HL-60 (cell line): ENCODE measurements around the gene LKAAEAR1.

Source experiments
- DNase-seq, 2 experiments: peaks; one replicate each; pipeline ENCODE4 v3.0.0-alpha.2; 2010 to 2020; ENCODE audit warnings: low read depth in 1 of 2, low spot score in 1 of 2
- H3K27ac ChIP-seq: fragments of 250-450 bp; sonication (Bioruptor Pico); replicated peaks from 2 replicates; pipeline ENCODE4 v1.5.1; 2020; ENCODE audit warnings: mild to moderate bottlenecking, moderate library complexity
- H3K27me3 ChIP-seq: fragments of 250-450 bp; sonication (Bioruptor Pico); 2 replicates; pipeline ENCODE4 v1.5.1; 2021; ENCODE audit warnings: mild to moderate bottlenecking, moderate library complexity; ENCODE audit not compliant: insufficient read depth, poor library complexity, severe bottlenecking
- H3K4me3 ChIP-seq: replicated peaks from 2 replicates; pipeline ENCODE4 v1.5.1; 2011; ENCODE audit warnings: mild to moderate bottlenecking, control low read depth, low read length; ENCODE audit not compliant: insufficient read depth
- GABPA ChIP-seq: IDR thresholded peaks from 2 replicates; pipeline ENCODE4 v1.6.1; 2012; ENCODE audit warnings: low read depth
- POLR2AphosphoS5 ChIP-seq: IDR thresholded peaks from 2 replicates; pipeline ENCODE4 v1.6.1; 2012; ENCODE audit warnings: low read depth
- REST ChIP-seq: IDR thresholded peaks from 2 replicates; pipeline ENCODE4 v1.6.1; 2012; ENCODE audit warnings: low read depth; ENCODE audit not compliant: insufficient replicate concordance
- SPI1 ChIP-seq: IDR thresholded peaks from 2 replicates; pipeline ENCODE4 v1.6.1; 2012; ENCODE audit warnings: low read depth, mild to moderate bottlenecking, borderline replicate concordance
- TF ChIP-seq, protein P1 (sequence below): IDR thresholded peaks from one replicate; pipeline ENCODE4 v1.5.1; 2011; ENCODE audit warnings: low read length, control low read depth, inconsistent platforms; ENCODE audit not compliant: insufficient read depth

The LKAAEAR1 gene

DNA sequence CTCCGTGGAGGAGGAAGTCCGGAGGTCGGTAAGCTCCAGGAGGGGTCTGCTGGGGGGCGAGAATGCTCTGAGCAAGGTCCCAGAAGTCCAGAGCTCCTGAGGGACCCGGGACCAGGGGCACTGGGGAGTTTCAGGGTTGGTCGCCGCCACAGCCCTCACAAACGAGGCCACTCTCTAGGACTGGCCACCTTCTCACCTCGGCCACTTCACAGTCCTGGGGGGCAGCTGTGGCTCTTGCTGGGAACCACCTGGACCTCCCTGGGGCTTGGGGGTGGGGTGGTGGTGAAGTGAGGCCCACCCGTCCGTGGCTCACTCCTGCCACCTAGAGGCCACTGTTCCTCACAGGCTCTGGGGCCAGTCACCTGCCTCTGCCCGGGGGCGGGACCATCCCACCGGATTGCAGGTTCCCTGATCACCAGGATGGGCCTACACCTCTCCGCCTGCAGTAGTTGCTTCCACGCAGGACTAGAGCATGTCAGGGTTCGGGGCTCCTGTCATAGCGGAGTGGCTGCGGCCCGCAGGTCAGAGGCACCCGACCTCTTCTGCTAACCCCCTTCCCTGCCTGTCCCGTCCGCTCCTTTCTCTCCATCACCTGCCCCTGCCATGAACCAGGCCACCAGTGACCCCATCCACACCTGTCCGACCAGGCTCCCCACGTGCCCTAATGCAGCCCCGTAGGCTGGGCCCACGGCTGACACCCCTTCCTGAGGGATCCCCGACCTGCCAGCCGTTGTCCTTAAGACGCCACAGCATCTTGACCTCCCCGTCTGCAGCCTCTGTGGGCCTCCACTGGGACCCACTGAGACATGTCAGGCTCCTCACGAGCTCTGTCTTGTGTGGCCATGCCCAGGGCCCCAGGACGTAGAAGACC lies 26.3 kb downstream of the LKAAEAR1 start:
- H3K4me3 ChIP-seq: no peak overlapping the region
- peak in 1 of 2 experiments; percentile 61 for DNase-seq
- no peak overlapping the region for H3K27ac ChIP-seq
- no peaks in the 10 kb centered on the region for H3K27me3 ChIP-seq
- no peak for TF ChIP-seq GABPA
- TF ChIP-seq, protein P1, sequence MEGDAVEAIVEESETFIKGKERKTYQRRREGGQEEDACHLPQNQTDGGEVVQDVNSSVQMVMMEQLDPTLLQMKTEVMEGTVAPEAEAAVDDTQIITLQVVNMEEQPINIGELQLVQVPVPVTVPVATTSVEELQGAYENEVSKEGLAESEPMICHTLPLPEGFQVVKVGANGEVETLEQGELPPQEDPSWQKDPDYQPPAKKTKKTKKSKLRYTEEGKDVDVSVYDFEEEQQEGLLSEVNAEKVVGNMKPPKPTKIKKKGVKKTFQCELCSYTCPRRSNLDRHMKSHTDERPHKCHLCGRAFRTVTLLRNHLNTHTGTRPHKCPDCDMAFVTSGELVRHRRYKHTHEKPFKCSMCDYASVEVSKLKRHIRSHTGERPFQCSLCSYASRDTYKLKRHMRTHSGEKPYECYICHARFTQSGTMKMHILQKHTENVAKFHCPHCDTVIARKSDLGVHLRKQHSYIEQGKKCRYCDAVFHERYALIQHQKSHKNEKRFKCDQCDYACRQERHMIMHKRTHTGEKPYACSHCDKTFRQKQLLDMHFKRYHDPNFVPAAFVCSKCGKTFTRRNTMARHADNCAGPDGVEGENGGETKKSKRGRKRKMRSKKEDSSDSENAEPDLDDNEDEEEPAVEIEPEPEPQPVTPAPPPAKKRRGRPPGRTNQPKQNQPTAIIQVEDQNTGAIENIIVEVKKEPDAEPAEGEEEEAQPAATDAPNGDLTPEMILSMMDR: peak; percentile 68

GRCh38 chr20:64056889-64057627 lies 27.1 kb downstream of the LKAAEAR1 start:
- Histone ChIP-seq H3K27me3 (no peaks in the 10 kb centered on the region), H3K27ac (no peak overlapping the region), H3K4me3 (no peak overlapping the region)
- TF ChIP-seq, protein P1: no peak
- TF ChIP-seq POLR2AphosphoS5: no peak
- TF ChIP-seq REST: no peak
- no peak for TF ChIP-seq GABPA
- TF ChIP-seq SPI1: no peak
- DNase-seq: no peak

DNA sequence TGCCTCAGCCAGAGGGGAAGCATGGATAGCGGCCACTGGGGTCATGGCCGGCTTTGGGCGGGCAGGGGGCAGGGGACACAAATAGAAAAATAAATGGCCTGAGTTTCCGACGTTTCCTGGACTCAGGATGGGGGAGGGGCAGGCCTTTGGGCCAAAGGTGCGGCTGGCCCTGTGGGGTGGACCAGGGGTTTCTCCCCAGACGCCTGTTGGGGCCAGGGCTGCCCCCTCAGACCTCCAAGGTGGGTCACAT lies 27.6 kb downstream of the LKAAEAR1 start:
- TF ChIP-seq REST: no peak
- TF ChIP-seq GABPA: no peak
- TF ChIP-seq, protein P1: no peak
- Histone ChIP-seq H3K27me3 (no peaks in the 10 kb centered on the region), H3K4me3 (no peak overlapping the region), H3K27ac (no peak overlapping the region)
- no peak for DNase-seq
